Activated T-helper 1 cell treated with anti-CD3 and anti-CD28 coated beads, Interleukin-2, amount 50 U/mL, for 16 hours (primary cell): ENCODE results near the gene ZMPSTE24.

Experiments
- DNase-seq, 2 donors: peaks; one replicate each; pipeline ENCODE4 v3.0.0-alpha.2; 2020; ENCODE audit warnings: low read depth in 1 of 2, low spot score in 1 of 2

The ZMPSTE24 gene

GRCh38 chr1:40303051-40303771 is 45.2 kb downstream of the ZMPSTE24 start:
- DNase-seq = no peak

DNA sequence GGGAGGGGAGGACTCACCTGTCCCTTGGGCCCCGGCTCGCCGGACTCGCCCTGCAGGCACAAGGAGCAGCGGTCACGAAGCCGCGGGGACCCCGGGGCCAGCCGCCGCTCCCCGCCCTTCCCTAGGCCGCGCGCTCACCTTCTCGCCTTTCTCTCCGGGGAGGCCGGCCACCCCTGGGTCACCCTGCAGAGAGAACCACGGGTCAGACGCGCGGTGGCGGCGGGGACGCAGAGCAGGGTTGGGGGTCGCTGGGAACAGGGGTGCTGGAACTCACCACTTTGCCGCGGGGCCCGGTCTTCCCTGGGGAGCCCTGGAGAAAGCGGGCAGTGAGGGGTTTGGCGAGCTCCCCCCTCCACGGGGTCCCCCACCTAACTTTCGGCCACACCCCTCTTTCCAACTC is 45.8 kb downstream of the ZMPSTE24 start:
- no peak for DNase-seq

GRCh38 chr1:40305451-40305850 is 47.4 kb downstream of the ZMPSTE24 start:
- DNase-seq = no peak

DNA sequence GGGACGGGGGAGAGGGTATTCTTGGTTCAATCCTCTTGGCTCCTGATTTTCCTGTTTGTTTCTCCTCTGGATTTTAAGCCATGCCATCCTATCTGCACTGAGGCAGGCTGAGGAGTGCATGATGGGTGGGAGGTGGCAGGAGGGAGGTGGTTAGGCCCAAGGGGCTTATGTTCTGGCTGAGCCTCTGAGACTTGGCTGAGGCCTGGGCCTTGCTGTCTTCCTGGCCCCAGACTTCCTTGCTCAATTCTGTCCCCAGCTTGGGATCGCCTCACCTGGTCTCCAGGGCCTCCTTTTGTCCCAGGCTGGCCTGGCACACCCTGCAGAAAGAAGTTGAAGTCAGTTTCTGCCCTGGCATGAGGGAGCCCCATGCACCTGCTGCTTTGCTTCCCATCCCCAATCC is 47.8 kb downstream of the ZMPSTE24 start:
- no peak for DNase-seq

DNA sequence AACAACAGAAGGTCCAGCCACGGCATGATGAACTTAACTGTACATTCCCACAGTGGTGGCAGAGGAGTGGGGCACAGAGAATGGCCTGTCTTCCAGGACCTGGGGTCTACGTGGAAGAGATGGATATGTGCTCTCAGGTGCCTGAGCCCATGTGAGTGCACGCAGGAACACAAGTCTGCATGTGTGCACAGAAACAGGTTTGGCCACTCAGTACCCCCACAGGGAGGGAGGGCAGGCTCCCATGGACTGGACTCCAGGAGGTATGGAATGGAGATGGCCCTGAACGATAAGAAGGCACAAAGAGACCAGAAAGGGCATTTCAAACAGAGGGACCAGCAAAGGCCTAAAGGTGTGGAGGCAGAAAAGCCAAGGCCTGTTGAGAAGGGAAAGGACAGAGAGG is 48.3 kb downstream of the ZMPSTE24 start:
- no peak for DNase-seq

DNA sequence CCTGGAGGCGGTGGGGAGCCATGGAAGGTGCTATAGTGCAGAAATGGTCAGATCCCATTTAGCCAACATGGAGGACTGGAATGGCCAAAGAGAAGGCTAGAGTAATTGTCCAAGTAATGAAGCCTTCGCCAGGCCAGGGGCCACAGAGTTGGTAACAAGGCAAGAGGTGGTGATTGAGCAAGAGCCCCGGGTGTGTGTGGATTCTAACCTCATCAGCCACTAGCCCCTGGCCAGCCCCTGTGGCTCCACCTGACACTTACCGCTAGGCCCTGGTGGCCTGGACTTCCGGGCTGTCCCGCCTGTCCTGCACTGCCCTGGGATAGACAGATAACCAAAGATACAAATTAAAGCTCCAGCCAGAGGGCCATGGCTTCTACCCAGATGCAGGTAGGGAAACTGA is 49.1 kb downstream of the ZMPSTE24 start:
- DNase-seq = no peak

GRCh38 chr1:40308036-40308727 is 50.1 kb downstream of the ZMPSTE24 start:
- no peak for DNase-seq

GRCh38 chr1:40309374-40310128 is 51.5 kb downstream of the ZMPSTE24 start:
- no peak for DNase-seq

DNA sequence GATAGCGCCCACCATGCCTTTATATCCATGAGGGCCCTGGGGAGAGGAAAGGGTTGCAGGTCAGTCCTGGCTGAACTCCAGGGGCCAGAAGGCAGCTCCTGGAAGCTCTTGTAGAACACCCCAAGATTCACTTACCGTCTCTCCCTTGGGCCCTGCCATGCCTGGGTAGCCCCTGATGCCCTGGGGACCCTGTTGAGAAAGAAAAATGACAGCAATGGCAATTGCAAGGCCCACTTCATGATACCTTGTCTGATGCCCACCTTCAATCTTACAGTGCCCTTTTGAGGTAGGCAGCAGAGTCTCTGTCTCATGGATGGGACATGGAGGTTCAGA is 52.1 kb downstream of the ZMPSTE24 start:
- no peak for DNase-seq

- DNase-seq = no peak
These were observed 53.1 kb downstream of the ZMPSTE24 start for GRCh38 chr1:40310983-40311642.

DNA sequence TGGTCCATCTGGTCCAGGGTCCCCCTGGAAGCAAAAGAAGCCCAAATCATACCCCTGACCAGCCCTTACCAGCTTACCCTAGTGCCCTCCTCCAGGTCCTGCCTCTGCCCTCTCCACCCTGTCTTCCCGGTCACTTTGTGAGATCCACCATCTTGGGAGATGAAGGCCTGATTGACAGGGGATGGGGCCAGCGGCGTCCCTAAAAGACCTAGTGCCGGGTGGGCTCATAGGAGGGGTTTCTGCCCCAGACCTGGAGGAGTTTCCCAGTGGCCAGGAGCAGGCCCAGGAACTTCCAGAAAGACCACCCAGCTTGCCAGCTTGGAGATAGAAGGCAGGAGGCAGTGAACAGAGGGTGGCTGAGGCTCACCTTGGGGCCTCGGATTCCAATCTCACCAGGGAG is 53.7 kb downstream of the ZMPSTE24 start:
- no peak for DNase-seq

- no peak for DNase-seq
These were observed 54.5 kb downstream of the ZMPSTE24 start for GRCh38 chr1:40312238-40313205.

DNA sequence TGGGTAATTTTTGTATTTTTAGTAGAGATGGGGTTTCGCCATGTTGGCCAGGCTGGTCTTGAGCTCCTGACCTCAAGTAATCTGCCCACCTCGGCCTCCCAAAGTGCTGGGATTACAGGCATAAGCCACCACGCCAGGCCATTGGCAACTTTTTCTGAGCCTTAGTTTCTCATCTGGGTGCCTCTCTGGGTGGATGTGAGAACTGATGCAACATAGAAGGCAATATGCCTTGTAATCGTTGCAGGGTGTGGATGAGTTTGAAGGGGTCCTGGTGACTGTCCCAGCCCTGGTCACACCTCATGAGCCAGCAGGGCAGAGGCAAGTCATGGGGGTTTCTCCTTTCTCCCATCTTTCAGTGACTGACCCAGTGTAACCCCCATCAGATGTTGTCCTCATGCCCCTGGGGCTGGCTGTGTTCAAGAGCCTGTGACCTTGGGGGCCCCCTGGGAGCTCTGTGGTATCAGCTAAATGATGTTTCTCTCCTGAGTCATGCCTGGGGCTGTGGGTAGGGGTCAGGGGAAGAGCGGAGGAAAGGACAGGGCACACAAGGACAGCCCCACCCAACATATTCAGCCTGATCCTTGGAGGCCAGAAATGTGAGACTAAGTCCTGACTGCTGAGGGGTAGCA is 55.4 kb downstream of the ZMPSTE24 start:
- no peak for DNase-seq

DNA sequence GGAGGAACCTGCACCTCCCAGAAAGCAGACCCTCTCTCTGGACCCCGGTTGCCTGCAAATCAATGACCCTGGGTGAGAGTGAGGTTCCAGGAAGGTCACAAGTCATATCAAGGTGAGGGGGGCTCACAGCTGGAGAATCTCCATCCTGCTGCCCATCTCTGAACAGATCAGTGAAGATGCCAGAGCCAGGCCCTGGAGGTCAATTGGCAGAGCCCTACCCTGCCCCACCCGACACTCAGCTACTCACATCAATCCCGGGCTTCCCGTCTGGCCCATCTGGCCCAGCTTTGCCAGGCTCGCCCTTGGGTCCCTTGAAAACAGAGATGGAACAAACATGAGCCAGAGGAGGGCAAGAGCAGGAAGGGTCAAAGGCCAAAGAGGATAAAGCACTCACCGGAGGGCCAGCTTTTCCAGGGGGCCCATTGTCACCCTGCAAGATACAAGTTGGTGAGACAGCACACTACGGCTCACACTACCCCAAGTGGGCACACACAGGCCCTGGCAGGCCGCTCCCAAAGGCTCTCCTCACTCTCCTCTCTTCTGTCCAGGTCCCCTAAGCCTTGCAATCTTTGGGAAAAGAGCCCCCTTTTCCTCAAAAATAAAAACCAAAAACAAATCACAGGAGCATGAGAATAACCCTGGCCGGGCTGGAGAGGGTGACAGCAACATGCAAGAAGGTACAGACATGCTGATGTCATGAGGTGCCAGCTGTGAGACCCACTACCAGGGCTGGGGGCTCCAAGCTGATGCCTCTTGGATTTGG is 56.1 kb downstream of the ZMPSTE24 start:
- no peak for DNase-seq

DNA sequence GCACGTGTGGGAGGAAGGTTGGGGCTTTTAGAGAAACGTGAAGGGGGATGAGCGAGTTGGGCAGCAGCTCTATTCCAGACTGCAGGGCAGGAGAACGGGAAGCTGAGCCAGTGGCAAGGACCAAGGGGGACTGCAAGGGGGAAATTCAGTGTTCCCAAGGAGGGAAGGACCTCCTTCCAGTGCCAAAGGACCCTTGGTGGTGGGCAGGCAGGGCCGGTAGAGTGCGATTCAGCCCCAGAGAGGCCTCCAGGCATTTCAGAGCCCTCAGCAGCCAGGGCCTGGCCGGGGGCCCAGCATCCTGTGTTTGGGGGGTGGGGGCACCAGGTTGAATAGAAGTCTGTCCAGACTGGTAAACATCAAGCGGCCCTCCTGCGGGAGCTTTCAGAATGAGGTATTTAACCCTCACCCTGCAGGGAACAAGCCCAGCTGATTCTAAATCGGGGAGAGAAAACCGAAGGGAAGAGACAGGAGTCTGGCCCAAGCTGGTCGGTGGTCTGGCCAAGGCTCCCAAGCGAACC is 56.7 kb downstream of the ZMPSTE24 start:
- no peak for DNase-seq

DNA sequence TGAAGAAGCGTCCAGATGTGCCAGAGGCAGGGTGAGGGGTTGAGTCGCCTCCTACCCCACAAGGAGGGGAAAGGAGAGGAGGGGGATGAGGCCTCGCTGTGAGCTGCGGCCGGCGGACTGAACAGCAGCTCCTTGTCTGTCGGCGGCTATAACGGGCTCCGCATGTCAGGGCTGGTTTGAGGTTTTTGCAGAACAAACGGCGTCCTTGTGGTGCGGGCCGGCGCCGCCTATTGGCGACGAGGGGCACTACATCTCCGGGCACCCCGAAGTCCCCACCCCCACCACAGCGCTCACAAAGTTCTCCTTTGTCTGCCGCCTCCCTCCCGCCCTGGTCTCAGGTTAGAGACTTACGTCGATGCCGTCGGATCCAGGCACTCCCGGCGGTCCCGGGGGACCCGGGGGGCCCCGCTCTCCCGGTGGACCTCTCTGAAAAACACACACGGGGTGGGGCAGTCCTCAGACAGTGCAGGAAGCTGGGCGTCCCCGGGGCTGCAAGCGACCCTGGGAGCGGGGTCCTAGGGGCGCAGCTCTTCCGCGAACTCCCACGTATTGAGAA is 57.3 kb downstream of the ZMPSTE24 start:
- DNase-seq = peak; percentile 73 to 74

DNA sequence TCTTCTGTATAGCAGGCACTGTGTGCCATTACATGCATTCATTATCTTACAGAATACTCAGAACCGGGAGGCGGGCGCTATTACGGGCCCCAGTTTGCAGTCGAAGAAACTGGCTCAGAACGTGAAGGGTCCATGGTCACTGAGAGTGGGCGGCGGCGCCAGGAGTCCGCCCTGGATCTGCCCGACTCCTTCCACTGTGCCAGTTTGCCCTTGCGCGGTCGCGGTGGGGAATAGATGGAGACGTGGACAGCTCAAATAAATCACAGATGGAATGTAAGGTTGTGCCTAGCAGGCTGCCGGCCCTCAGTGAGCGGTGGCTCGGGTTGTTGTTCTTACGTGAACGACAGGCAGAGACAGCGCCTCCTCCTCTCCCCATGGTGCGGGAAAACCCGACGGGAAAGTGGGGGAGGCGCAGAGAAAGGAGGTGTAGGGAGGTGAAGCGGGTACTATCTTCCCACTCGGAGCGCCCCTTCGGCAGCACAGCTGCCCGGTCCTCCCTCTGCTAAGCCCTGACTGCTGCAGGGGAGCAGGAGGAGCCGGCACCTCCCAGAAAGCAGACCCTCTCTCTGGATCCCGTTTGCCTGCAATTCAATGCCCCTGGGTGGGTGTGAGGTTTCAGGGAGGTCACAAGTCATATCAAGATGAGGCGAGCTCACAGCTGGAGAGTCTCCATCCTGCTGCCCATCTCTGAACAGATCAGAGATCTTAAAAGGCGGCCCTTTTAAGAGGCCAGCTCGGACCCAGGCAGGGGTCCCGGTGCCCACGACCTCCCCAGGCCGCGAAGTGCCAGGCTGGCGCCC is 58.0 kb downstream of the ZMPSTE24 start:
- DNase-seq = no peak
